ENCODE measurements around the gene FAM98C. TPM values are rescaled to one million over a fixed set of nuclear protein-coding genes. Genes with fewer than 3 reads are reported as not detected.
"Not testable (repeated sequence)": the region's sequence is repeated elsewhere in the genome, so short reads cannot be mapped to it uniquely, and the experiment has no call there.

The FAM98C gene
- 23.8 TPM for total RNA-seq

GRCh38 chr19:38402967-38403674 lies at the start of gene FAM98C:
Gene FAM98C (plus strand): TSS chr19:38403093. CDS start chr19:38403154, 61 bp downstream.
- DNase-seq (ENCODE audit: low spot score) = peak; percentile 97

GRCh38 chr19:38355728-38356725 lies 46.9 kb upstream of the FAM98C start:
- no peak for DNase-seq (ENCODE audit: low spot score)

- no peak for DNase-seq (ENCODE audit: low spot score)
Measured at GRCh38 chr19:38358071-38358470, 44.8 kb upstream of the FAM98C start.

- no peak for DNase-seq (ENCODE audit: low spot score)
Measured at GRCh38 chr19:38359242-38360021, 43.5 kb upstream of the FAM98C start.

GRCh38 chr19:38360351-38360750 lies 42.5 kb upstream of the FAM98C start:
- no peak for DNase-seq (ENCODE audit: low spot score)

- DNase-seq (ENCODE audit: low spot score) = no peak
Measured at GRCh38 chr19:38360839-38361631, 41.9 kb upstream of the FAM98C start.

GRCh38 chr19:38361633-38362075 lies 41.2 kb upstream of the FAM98C start:
- peak; percentile 70 for DNase-seq (ENCODE audit: low spot score)

GRCh38 chr19:38362076-38362945 lies 40.6 kb upstream of the FAM98C start:
- peak; percentile 87 for DNase-seq (ENCODE audit: low spot score)

- not testable (repeated sequence) for DNase-seq (ENCODE audit: low spot score)
Measured at GRCh38 chr19:38362946-38363688, 39.8 kb upstream of the FAM98C start.

- DNase-seq (ENCODE audit: low spot score) = no peak
Measured at GRCh38 chr19:38367041-38367440, 35.9 kb upstream of the FAM98C start.

GRCh38 chr19:38369584-38369983 lies 33.3 kb upstream of the FAM98C start:
- no peak for DNase-seq (ENCODE audit: low spot score)

GRCh38 chr19:38370299-38370698 lies 32.6 kb upstream of the FAM98C start:
- DNase-seq (ENCODE audit: low spot score) = no peak

GRCh38 chr19:38371081-38371480 lies 31.8 kb upstream of the FAM98C start:
- DNase-seq (ENCODE audit: low spot score) = no peak

GRCh38 chr19:38373907-38374331 lies 29.0 kb upstream of the FAM98C start:
- no peak for DNase-seq (ENCODE audit: low spot score)

GRCh38 chr19:38374332-38375097 lies 28.4 kb upstream of the FAM98C start, which contains the start of gene PSMD8:
Gene PSMD8 (plus strand): TSS chr19:38374571. CDS start chr19:38374602, 31 bp downstream.
- DNase-seq (ENCODE audit: low spot score) = peak; percentile 99

GRCh38 chr19:38375098-38375493 lies 27.8 kb upstream of the FAM98C start:
- DNase-seq (ENCODE audit: low spot score) = no peak

GRCh38 chr19:38375748-38376147 lies 27.1 kb upstream of the FAM98C start:
- no peak for DNase-seq (ENCODE audit: low spot score)

GRCh38 chr19:38376576-38376975 lies 26.3 kb upstream of the FAM98C start:
- no peak for DNase-seq (ENCODE audit: low spot score)
